Epidermal melanocyte (primary cell): ENCODE data around the gene RAB37.

Experiments used
- DNase-seq: peaks from one replicate; pipeline ENCODE4 v3.0.0; 2011; ENCODE audit warnings: low spot score; ENCODE audit not compliant: insufficient read length

Gene RAB37

GRCh38 chr17:74736513-74737298 is at the start of gene RAB37:
Gene RAB37, plus strand, starts transcription at chr17:74737256. Its CDS starts 17 bp downstream, at chr17:74737273.
- no peak for DNase-seq

DNA sequence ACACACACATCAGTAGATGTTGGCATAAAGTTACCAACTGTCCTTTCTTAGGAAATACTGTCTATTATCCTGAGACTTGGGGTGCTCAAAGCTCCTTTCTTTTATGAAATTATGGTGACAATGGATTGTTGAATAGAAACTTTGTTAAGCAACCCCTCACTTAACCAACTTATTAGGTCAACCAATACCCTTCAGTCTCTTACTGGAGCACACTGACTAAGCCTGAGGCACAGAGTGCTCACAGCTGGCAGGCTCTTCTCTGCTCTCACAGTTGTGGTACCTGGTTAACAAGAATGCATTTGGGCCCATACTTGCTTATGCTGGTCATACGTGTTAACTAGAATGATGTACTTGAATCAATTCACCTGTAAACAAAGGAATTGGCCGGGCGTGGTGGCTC is 49.2 kb upstream of the RAB37 start:
- no peak for DNase-seq

GRCh38 chr17:74690409-74690825 is 46.6 kb upstream of the RAB37 start:
- no peak for DNase-seq

GRCh38 chr17:74691151-74691550 is 45.9 kb upstream of the RAB37 start:
- no peak for DNase-seq

DNA sequence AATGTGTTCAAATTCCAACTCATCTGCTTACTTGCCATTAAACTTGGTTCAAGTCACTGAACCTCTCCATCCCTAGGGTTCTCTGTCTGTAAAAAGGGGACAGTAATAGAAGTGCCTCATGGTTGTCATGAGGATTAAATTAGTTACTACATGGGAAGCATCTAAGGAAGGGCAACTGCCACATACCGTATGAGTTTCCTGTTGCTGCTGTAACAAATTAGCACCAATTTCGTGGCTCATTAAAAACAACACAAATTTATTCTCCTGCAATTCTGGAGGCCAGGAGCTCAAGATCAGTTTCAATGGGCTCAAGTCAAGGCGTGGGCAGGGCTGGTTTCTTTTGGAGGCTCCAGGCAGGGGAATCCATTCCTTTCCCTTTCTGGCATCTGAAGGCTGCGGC is 43.0 kb upstream of the RAB37 start:
- no peak for DNase-seq

- no peak for DNase-seq
These were observed 41.4 kb upstream of the RAB37 start for GRCh38 chr17:74695629-74696028.

GRCh38 chr17:74697515-74697914 is 39.5 kb upstream of the RAB37 start:
- DNase-seq, result no peak

DNA sequence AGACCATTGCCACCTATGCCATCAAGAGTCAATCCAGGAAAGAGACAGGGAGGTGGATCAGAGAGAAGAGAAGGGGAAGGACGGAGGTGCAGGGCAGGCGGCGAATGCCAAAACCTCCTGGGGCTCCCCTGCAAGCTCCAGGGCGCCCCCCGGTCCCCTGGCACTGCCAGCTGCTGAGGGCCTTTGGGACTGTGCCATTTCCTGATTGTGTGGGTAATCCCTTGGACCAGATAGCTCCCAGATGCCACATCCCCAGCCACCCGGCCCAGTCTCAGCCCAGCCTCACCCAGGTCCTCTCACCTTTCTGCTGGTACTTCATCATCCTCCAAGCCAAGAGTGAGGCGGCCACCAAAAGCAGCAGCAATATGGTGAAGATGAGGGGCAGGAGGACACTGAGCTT is 39.0 kb upstream of the RAB37 start:
- DNase-seq, result no peak

DNA sequence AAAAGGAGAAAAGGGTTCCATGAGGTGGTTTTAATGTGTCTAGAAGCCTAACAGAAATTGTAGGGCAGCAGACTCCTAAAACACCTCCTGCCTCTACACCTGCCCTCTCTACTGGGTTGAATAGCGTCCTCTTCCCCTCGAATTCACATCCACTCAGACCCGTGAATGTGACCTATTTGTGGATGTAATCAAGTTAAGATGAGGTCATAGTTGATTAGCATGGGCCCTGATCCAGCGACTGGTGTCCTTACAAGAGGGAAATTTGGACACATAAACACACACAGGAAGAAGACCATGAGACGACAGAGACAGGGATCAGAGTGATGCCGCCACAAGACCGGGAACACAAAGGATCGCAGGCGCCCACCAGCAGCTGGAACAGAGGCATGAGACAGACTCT is 37.8 kb upstream of the RAB37 start:
- no peak for DNase-seq

- no peak for DNase-seq
These were observed 34.8 kb upstream of the RAB37 start for GRCh38 chr17:74702116-74702871.

- no peak for DNase-seq
These were observed 33.7 kb upstream of the RAB37 start for GRCh38 chr17:74703311-74703710.

- no peak for DNase-seq
These were observed 32.5 kb upstream of the RAB37 start for GRCh38 chr17:74704544-74704943.

GRCh38 chr17:74711058-74711824 is 25.8 kb upstream of the RAB37 start:
- no peak for DNase-seq

DNA sequence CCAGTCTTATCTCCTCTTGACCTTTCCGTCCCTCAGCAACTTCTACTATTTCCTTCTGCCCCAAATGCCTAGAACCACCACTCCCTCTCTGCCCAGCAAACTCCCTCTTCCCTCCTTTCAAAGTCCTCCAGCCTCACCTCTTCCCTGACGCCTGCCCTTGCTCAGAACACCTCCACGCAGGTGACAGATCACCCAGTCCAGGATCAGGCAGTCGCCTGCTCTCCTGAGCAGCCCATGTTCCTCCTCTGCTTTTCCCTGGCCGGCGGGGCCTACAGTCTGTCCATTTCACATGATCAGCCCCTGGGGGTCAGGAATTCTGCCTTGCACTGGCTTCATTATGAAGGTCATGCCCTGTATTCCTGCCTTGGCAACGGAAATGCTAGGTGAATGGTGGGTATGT is 24.8 kb upstream of the RAB37 start:
- DNase-seq, result no peak

DNA sequence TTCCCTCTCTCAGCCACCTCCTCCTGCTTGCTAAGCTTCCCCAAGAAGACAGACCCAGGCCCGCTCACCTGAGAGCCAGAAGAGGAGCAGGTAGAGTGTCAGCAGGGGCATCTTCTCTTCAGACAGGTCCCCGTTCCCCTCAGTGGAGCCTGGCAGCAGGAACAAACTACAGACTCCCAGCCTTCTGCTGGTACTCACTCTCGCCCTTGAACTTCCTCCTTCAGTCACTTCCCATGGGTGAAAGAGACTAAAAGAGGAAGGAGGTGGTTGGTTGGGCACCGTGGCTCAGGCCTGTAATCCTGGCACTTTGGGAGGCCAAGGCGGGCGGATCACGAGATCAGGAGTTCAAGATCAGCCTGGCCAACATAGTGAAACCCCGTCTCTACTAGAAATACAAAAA is 24.3 kb upstream of the RAB37 start, which contains the start of gene CD300LF:
Gene CD300LF, minus strand, starts transcription at position 168 of the 400 bp plus-strand sequence. Its CDS starts 57 bp downstream, at position 111.
- DNase-seq, result no peak

DNA sequence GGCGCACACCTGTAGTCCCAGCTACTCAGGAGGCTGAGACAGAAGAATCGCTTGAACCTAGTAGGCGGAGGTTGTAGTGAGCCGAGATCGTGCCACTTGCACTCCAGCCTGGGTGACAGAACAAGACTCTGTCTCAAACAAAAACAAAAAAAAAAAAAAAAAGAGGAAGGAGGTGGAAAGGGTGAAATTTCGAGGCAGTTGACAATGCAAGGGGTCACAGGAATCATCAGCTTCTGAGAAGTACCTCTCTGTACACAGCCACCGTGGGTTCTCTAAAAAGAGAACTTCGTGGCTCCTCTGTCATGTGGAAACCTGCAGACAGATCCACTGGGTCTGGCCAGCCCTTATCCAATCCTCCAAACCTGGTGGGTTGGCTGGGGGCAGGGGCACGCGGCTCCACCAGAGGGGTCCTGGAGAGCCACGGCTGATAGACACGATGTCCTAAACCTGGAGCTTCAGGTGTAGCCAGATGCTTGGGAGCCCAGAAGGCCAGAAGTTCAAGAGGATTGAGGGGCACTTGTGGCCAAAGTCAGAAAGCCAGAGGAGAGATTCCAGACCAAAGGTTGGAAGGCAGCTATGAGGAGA is 23.8 kb upstream of the RAB37 start:
- DNase-seq, result no peak

- no peak for DNase-seq
These were observed 21.9 kb upstream of the RAB37 start for GRCh38 chr17:74715144-74715543.

- DNase-seq, result no peak
These were observed 16.6 kb upstream of the RAB37 start for GRCh38 chr17:74720506-74720905.

GRCh38 chr17:74722782-74723181 is 14.3 kb upstream of the RAB37 start:
- no peak for DNase-seq

DNA sequence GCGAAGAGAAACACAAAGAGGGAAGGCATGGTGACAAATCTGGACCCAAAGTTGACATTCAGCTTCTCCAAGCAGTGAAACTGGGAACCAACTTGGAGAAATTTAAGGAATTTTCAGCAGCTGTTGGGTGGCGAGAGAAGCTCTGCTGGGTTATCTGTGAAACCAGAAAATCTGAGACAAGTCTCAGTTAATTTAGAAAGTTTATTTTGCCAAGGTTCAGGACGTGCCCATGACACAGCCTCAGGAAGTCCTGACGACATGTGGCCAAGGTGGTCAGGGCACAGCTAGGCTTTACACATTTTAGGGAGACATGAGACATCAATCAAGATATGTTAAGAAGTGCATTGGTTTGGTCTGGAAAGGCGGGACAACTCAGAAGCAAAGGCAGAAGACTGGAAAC is 13.2 kb upstream of the RAB37 start:
- no peak for DNase-seq

- no peak for DNase-seq
These were observed 11.9 kb upstream of the RAB37 start for GRCh38 chr17:74725111-74725510.
